Measurements from ENCODE around the gene PCP2. TPM values are rescaled to one million over a fixed set of nuclear protein-coding genes. Genes with fewer than 3 reads are reported as not detected.

Gene PCP2
- total and polyA plus RNA-seq, 2 of the 13 experiments (the other 11 are each of a cell fraction or from before 2014, with no cell fraction given), result 0.62 TPM; not detected in 1

GRCh38 chr19:7637374-7638256, 4.1 kb upstream of the PCP2 start (continued):
- TF ChIP-seq SOX13 (IDR thresholded peaks at IDR 0.05) (no peak), SOX13 (CRISPR knock-in tag; conservative IDR thresholded peaks at IDR 0.05 in 1 of 2, IDR thresholded peaks at IDR 0.05 in 1 of 2) (no peak), ARID2 (CRISPR knock-in tag; IDR thresholded peaks at IDR 0.05; ENCODE audit: borderline replicate concordance) (no peak), KLF9 (CRISPR knock-in tag; IDR thresholded peaks at IDR 0.05; ENCODE audit: low read depth) (no peak)

GRCh38 chr19:7636691-7637373, 3.3 kb upstream of the PCP2 start, which contains the start of gene STXBP2:
Gene STXBP2 (plus strand): TSS chr19:7637110. CDS start chr19:7637150, 40 bp downstream.
- Histone ChIP-seq H3K9ac (ENCODE audit: insufficient read depth, low read depth, low read length) (peak within 1 kb of the TSS; percentile 85), H3K79me2 (ENCODE audit: insufficient read depth, low read length) (peaks cover 7% of the 10 kb centered on the region), H3K36me3 (replicated peaks in 1 of 2; ENCODE audit: control insufficient read depth in 1 of 2, insufficient read depth in 2 of 2, low read length in 2 of 2) (peaks cover 0 to 1% of the 10 kb centered on the region in 2 experiments; a peak in 2 of 5 replicates), H3K27ac (ENCODE audit: extremely low read length, insufficient read depth, low read length) (peak within 1 kb of the TSS; percentile 61), H3K4me1 (ENCODE audit: insufficient read depth, low read length) (peaks cover 23% of the 10 kb centered on the region), H2AFZ (ENCODE audit: low read length) (no peak within 1 kb of the TSS), H3K27me3 (ENCODE audit: control insufficient read depth in 1 of 2, insufficient read depth in 2 of 2, low read length in 2 of 2) (no peaks in the 10 kb centered on the region; a peak in 1 of 5 replicates), H3K4me2 (ENCODE audit: low read depth, low read length) (peak within 1 kb of the TSS; percentile 78), H4K20me1 (ENCODE audit: insufficient read depth, low read length) (no peaks in the 10 kb centered on the region; the same call in 1 of the 2 replicates), H3K4me3 (replicated peaks in 1 of 3; ENCODE audit: insufficient read depth in 1 of 3, low read depth in 2 of 3, low read length in 3 of 3) (peak within 1 kb of the TSS; percentile 93 to 96 (median 95)), H3K9me3 (ENCODE audit: low read length) (no peaks in the 10 kb centered on the region)
- ChIA-PET POLR2A (interaction anchor here (0.7 to 1.5 kb wide), 3 partner anchors 15 to 44 kb away, joined by 4 to 12 read pairs (median 7); partner anchors contain the start of genes CAMSAP3 and TRAPPC5), CTCF (ENCODE audit: low intra/inter-chr PET ratio, low total read pairs) (no interaction called here)
- in situ Hi-C loops (cut with HindIII; ENCODE audit: extremely low pct_ligation_motif_present, low pct_unique_long_range_greater_than_20kb), result no loop called here
- WGBS (ENCODE audit: low lambda C conversion rate), result 12% methylated on average over 24 of the region's 61 CpGs
- ATAC-seq (peak; percentile 80), FAIRE-seq (no peak), DNase-seq (ENCODE audit: low spot score) (peak; percentile 61)
- BruUV-seq (replicated peaks), result no TSS peak
- intact Hi-C loops (cut with micrococcal nuclease; ENCODE audit: unreplicated experiment), result no loop called here
- TF ChIP-seq ZUFSP (CRISPR knock-in tag; IDR thresholded peaks at IDR 0.05; ENCODE audit: borderline replicate concordance) (no peak), ZNF720 (CRISPR knock-in tag; IDR thresholded peaks at IDR 0.05) (no peak), ZNF407 (CRISPR knock-in tag; IDR thresholded peaks at IDR 0.05; ENCODE audit: not compliant biosample characterization) (no peak), KAT2B (IDR thresholded peaks at IDR 0.05; ENCODE audit: borderline replicate concordance, low read depth, low read length) (no peak), KLF9 (CRISPR knock-in tag; IDR thresholded peaks at IDR 0.05; ENCODE audit: low read depth) (no peak)
